ENCODE results near the gene HGS. TPM values are rescaled to one million over a fixed set of nuclear protein-coding genes. Genes with fewer than 3 reads are reported as not detected.

HGS gene
- total RNA-seq, 3 donors from 2014 or later, result 91.4 to 126 (median 102) TPM

DNA sequence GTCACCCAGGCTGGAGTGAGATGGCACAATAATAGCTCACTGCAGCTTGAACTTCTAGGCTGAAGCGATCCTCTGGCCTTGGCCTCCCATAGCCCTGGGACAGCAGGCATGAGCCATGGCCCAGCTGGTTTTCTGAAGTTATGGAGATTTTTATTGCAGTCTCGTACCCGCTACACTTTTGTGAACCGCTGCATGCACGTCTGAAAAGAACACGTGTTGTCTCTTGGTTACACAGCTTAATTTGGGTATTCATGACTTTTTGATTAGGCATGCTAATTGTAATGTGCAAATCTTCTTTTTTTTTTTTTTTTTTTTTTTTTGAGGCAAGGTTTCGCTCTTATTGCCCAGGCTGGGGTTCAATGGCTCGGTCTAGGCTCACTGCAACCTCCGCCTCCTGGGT, 41.6 kb downstream of the HGS start:
- H3K4me1 ChIP-seq (ENCODE audit: low read depth), result peaks cover 30% of the 10 kb centered on the region
- no peak for DNase-seq
- H3K9me3 ChIP-seq, result no peaks in the 10 kb centered on the region
- ATAC-seq, result no peak
- H3K36me3 ChIP-seq (ENCODE audit: low read depth), result no peaks in the 10 kb centered on the region
- TF ChIP-seq, protein P1, sequence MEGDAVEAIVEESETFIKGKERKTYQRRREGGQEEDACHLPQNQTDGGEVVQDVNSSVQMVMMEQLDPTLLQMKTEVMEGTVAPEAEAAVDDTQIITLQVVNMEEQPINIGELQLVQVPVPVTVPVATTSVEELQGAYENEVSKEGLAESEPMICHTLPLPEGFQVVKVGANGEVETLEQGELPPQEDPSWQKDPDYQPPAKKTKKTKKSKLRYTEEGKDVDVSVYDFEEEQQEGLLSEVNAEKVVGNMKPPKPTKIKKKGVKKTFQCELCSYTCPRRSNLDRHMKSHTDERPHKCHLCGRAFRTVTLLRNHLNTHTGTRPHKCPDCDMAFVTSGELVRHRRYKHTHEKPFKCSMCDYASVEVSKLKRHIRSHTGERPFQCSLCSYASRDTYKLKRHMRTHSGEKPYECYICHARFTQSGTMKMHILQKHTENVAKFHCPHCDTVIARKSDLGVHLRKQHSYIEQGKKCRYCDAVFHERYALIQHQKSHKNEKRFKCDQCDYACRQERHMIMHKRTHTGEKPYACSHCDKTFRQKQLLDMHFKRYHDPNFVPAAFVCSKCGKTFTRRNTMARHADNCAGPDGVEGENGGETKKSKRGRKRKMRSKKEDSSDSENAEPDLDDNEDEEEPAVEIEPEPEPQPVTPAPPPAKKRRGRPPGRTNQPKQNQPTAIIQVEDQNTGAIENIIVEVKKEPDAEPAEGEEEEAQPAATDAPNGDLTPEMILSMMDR (IDR thresholded peaks at IDR 0.05), result no peak
- no peak overlapping the region for H3K4me3 ChIP-seq
- intact Hi-C loops (cut with DNase I, micrococcal nuclease), result no loop called here

DNA sequence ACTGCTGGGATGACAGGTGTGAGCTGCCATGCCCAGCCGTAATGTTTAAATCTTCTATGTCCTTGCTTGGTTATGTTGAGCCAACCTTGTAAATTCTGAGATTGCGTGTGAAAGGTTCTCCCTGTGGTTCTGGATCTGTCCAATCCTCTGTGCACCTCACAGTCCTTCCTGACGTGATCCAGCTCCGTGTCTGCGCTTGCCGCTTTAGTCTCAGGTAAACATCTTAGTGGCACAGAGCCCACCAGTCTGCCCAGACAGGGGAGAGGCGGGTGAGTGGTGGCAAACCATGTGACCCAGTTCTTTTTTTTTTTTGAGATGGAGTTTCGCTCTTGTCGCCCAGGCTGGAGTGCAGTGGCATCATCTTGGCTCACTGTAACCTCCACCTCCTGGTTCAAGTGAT, 42.2 kb downstream of the HGS start:
- ATAC-seq (no peak), DNase-seq (no peak)
- Histone ChIP-seq H3K36me3 (ENCODE audit: low read depth) (no peaks in the 10 kb centered on the region), H3K9me3 (no peaks in the 10 kb centered on the region), H3K4me3 (no peak overlapping the region), H3K4me1 (ENCODE audit: low read depth) (peaks cover 30% of the 10 kb centered on the region)
- intact Hi-C loops (cut with DNase I, micrococcal nuclease), result no loop called here
- TF ChIP-seq, protein P1 (IDR thresholded peaks at IDR 0.05), result no peak

DNA sequence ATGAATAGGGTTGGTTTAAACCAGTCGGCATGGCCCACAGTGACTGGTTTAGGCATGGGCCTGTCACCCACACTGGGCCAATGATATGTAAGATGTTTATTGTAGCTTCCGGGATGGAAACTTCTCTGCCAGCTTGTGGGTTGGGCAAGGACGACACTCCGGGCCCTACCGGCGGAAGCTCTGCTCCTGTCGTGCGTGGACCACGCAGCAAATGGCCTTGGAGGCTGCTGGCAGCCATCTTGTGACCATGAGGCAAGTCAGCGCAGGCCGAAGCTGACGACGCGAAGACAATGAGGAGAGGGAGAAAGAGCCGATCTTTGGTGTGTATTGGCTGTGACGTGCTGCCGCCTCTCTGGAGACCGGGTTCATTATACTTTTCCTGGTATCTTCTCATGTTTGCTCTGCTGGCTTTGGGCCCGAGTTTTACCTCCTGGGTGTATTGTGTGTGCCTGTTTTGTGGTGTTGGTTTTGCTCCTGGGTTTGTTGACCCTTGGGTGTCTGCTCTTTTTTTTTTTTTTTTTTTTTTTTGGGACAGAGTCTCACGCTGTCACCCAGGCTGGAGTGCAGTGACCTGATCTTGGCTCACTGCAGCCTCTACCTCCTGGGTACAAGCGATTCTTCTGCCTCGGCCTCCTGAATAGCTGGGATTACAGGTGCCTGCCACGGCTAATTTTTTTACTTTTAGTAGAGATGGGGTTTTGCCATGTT, 43.7 kb downstream of the HGS start:
- Histone ChIP-seq H3K36me3 (ENCODE audit: low read depth) (no peaks in the 10 kb centered on the region), H3K9me3 (no peaks in the 10 kb centered on the region), H3K4me3 (no peak overlapping the region), H3K4me1 (ENCODE audit: low read depth) (peaks cover 22% of the 10 kb centered on the region)
- intact Hi-C loops (cut with DNase I, micrococcal nuclease), result no loop called here
- ATAC-seq (peak; percentile 88), DNase-seq (peak; percentile 84 to 88 (median 85))
- TF ChIP-seq, protein P1 (IDR thresholded peaks at IDR 0.05), result no peak

DNA sequence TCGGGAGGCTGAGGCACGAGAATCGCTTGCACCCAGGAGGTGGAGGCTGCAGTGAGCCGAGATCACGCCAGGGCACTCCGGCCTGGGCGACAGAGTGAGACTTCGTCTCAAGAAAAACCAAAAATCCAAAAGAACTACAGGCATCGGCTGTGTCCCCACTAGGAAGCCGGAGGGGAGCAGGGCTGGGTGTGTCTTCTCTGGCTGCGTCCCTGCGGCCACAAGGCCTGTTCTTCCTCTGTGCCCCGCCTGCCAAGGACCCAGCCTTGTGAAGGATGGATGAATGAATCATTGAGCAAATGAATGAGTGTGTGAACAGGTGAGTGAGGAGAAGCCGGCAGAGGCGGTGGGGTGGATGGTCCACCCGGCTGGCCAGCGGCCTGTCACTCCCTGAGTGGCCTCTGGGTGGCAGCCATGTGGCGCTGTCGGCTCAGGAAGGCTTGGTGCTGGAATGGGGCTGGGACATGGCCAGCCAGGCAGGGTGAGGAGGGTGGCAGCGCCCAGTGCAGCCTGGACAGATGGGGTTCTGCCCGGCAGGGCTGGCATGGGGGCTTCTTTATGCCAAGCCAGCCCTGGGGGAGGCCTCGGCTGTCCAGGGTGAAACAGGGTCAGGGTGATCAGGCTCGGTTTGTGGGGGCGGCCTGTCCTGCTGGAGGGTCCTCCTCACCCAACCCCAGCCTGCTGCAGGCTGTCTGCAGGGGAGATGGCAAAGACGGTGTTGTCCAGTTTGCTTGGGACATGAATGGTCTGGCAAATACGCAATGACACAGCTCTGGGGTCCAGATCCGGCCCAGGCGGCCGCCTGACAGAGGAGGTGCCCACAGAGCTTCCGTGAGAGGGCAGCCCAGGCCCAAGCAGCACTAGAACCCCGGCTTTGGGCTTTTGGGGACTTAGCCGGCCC, 49.9 kb downstream of the HGS start:
- DNase-seq (peak; percentile 87 to 92 (median 88)), ATAC-seq (peak; percentile 91)
- TF ChIP-seq, protein P1 (IDR thresholded peaks at IDR 0.05), result peak; percentile 90
- Histone ChIP-seq H3K4me1 (ENCODE audit: low read depth) (peaks cover 30% of the 10 kb centered on the region), H3K9me3 (no peaks in the 10 kb centered on the region), H3K36me3 (ENCODE audit: low read depth) (no peaks in the 10 kb centered on the region), H3K4me3 (no peak overlapping the region)
- intact Hi-C loops (cut with DNase I, micrococcal nuclease), result no loop called here

DNA sequence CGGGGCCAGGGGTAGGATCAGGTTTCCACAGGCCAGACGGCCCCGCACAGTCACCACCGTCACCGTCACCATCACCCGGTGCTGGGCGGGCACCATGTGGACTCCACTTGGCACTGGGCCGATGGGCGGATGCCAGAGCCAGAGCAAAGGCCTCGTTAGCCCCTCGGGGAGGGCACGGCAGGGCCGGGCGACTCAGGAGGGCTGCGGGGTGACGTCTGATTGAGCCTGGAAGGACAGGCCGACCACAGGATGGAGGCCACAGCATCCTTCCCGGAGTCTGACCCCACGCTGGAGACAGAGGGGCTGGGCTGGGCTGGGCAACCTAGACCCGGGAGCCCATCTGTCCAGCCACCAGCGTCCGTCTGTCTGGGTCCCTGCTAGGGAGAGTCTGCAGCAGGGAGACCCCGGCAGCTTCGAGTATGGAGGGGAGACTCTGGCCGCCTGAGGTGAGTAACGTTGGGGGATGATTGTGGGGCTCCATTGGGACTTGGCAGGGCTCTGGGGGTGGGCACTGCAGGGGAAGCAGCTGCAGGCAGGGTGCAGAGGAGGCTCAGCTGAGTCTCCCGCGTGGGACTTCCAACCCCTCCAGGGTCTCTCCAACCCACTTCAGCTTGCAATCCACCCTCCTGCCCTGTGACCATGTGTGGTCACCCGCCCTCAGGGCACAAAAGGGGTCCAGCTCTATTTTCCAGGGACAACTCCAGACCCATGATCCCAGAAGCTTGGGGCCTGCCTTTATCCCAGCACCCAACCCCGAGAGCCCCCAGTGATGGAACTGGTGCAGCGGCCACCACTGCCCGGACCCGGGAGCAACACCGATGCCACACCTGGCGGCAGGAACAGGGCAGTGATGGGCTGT, 50.8 kb downstream of the HGS start:
- Histone ChIP-seq H3K9me3 (no peaks in the 10 kb centered on the region), H3K4me1 (ENCODE audit: low read depth) (peaks cover 30% of the 10 kb centered on the region), H3K36me3 (ENCODE audit: low read depth) (no peaks in the 10 kb centered on the region), H3K4me3 (no peak overlapping the region)
- TF ChIP-seq, protein P1 (IDR thresholded peaks at IDR 0.05), result no peak
- peak; percentile 88 to 92 (median 91) for DNase-seq
- peak; percentile 73 for ATAC-seq
- intact Hi-C loops (cut with DNase I, micrococcal nuclease), result no loop called here
